Endothelial cell (in vitro differentiated cells): ENCODE data around the gene CSNK1G1. TPM values are rescaled to one million over a fixed set of nuclear protein-coding genes. Genes with fewer than 3 reads are reported as not detected.

ENCODE experiments used
- DNase-seq: peaks from one replicate; pipeline ENCODE4 v3.0.0; 2021; ENCODE audit warnings: low spot score
- H3K27ac Mint-ChIP-seq: one replicate; pipeline ENCODE4 v1.8.0; 2021; ENCODE audit warnings: mixed read lengths, inconsistent platforms; ENCODE audit not compliant: unreplicated experiment
- H3K27me3 Mint-ChIP-seq: one replicate; pipeline ENCODE4 v1.8.0; 2021; ENCODE audit warnings: mild to moderate bottlenecking, moderate library complexity, mixed read lengths, inconsistent platforms; ENCODE audit not compliant: unreplicated experiment
- H3K36me3 Mint-ChIP-seq: one replicate; pipeline ENCODE4 v1.8.0; 2021; ENCODE audit warnings: mild to moderate bottlenecking, low read depth, mixed read lengths, inconsistent platforms; ENCODE audit not compliant: unreplicated experiment
- H3K4me1 Mint-ChIP-seq: one replicate; pipeline ENCODE4 v1.8.0; 2021; ENCODE audit warnings: mild to moderate bottlenecking, mixed read lengths, inconsistent platforms; ENCODE audit not compliant: unreplicated experiment
- H3K4me3 Mint-ChIP-seq: one replicate; pipeline ENCODE4 v1.8.0; 2021; ENCODE audit warnings: mild to moderate bottlenecking, mixed read lengths, inconsistent platforms; ENCODE audit not compliant: unreplicated experiment
- H3K9me3 Mint-ChIP-seq: one replicate; pipeline ENCODE4 v1.8.0; 2021; ENCODE audit warnings: mixed read lengths, inconsistent platforms; ENCODE audit not compliant: unreplicated experiment
- total RNA-seq: library from RNA; stranded (reverse); fragmentation: NEBNext Ultra II Directional; extraction: Animal tissue kit (Norgen Biotek cat#: 25700); gene quantifications from one replicate; pipeline ENCODE4 v1.2.1, GENCODE V29; 2021; ENCODE audit not compliant: unreplicated experiment
- TF ChIP-seq, protein P1 (sequence below): fragments of 200-600 bp; sonication (generic); IDR thresholded peaks from one replicate; pipeline ENCODE4 v1.5.0; 2021; ENCODE audit warnings: antibody characterized with exemption; ENCODE audit not compliant: unreplicated experiment

Gene CSNK1G1
- total RNA-seq, 1 donor from 2014 or later: 22.9 TPM

DNA sequence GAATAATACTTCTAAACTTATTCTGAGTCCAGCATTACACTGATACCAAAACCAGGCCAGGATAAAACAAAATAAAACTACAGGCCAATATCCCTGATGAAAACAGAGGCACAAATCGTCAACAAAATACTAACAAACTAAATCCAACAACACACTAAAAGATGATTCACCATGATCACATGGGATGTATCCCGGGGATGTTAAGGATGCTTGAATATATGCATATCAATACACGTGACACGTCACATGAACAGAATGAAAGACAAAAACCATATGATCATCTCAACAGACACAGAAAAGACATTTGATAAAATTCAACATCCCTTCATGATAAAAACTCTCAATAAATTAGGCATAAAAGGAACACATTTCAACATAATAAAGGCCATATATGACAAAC is 91.5 kb downstream of the CSNK1G1 start:
- Mint-ChIP-seq H3K4me3 (no peak overlapping the region), H3K27me3 (no peaks in the 10 kb centered on the region), H3K4me1 (no peaks in the 10 kb centered on the region), H3K36me3 (peaks cover 11% of the 10 kb centered on the region), H3K27ac (no peak overlapping the region), H3K9me3 (no peaks in the 10 kb centered on the region)
- TF ChIP-seq, protein P1, sequence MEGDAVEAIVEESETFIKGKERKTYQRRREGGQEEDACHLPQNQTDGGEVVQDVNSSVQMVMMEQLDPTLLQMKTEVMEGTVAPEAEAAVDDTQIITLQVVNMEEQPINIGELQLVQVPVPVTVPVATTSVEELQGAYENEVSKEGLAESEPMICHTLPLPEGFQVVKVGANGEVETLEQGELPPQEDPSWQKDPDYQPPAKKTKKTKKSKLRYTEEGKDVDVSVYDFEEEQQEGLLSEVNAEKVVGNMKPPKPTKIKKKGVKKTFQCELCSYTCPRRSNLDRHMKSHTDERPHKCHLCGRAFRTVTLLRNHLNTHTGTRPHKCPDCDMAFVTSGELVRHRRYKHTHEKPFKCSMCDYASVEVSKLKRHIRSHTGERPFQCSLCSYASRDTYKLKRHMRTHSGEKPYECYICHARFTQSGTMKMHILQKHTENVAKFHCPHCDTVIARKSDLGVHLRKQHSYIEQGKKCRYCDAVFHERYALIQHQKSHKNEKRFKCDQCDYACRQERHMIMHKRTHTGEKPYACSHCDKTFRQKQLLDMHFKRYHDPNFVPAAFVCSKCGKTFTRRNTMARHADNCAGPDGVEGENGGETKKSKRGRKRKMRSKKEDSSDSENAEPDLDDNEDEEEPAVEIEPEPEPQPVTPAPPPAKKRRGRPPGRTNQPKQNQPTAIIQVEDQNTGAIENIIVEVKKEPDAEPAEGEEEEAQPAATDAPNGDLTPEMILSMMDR: no peak
- DNase-seq: no peak

GRCh38 chr15:64263567-64263966 is 92.4 kb downstream of the CSNK1G1 start:
- Mint-ChIP-seq H3K4me3 (no peak overlapping the region), H3K9me3 (no peaks in the 10 kb centered on the region), H3K4me1 (no peaks in the 10 kb centered on the region), H3K36me3 (peaks cover 11% of the 10 kb centered on the region), H3K27ac (no peak overlapping the region), H3K27me3 (no peaks in the 10 kb centered on the region)
- TF ChIP-seq, protein P1: no peak
- no peak for DNase-seq

GRCh38 chr15:64256051-64256450 is 99.9 kb downstream of the CSNK1G1 start:
- TF ChIP-seq, protein P1: no peak
- peaks cover 7% of the 10 kb centered on the region for H3K36me3 Mint-ChIP-seq
- no peak for DNase-seq
- no peak overlapping the region for H3K4me3 Mint-ChIP-seq
- no peak overlapping the region for H3K27ac Mint-ChIP-seq
- H3K27me3 Mint-ChIP-seq: no peaks in the 10 kb centered on the region
- no peaks in the 10 kb centered on the region for H3K9me3 Mint-ChIP-seq
- no peaks in the 10 kb centered on the region for H3K4me1 Mint-ChIP-seq

GRCh38 chr15:64251658-64252057 is 104.3 kb downstream of the CSNK1G1 start:
- no peaks in the 10 kb centered on the region for H3K27me3 Mint-ChIP-seq
- H3K9me3 Mint-ChIP-seq: no peaks in the 10 kb centered on the region
- TF ChIP-seq, protein P1: no peak
- no peak for DNase-seq
- H3K4me3 Mint-ChIP-seq: no peak overlapping the region
- H3K4me1 Mint-ChIP-seq: peaks cover 11% of the 10 kb centered on the region
- H3K27ac Mint-ChIP-seq: no peak overlapping the region
- H3K36me3 Mint-ChIP-seq: peaks cover 4% of the 10 kb centered on the region

GRCh38 chr15:64251121-64251520 is 104.9 kb downstream of the CSNK1G1 start:
- H3K4me3 Mint-ChIP-seq: no peak overlapping the region

More at GRCh38 chr15:64251121-64251520, 104.9 kb downstream of the CSNK1G1 start:
- no peak overlapping the region for H3K27ac Mint-ChIP-seq
- H3K9me3 Mint-ChIP-seq: no peaks in the 10 kb centered on the region
- TF ChIP-seq, protein P1: no peak
- peaks cover 11% of the 10 kb centered on the region for H3K4me1 Mint-ChIP-seq
- peaks cover 4% of the 10 kb centered on the region for H3K36me3 Mint-ChIP-seq
- H3K27me3 Mint-ChIP-seq: no peaks in the 10 kb centered on the region
- DNase-seq: no peak
